Measurements from ENCODE around the gene SCG3.
"Not testable (repeated sequence)": the region's sequence is repeated elsewhere in the genome, so short reads cannot be mapped to it uniquely, and the experiment has no call there.

The SCG3 gene

GRCh38 chr15:51681303-51681963, at the start of gene SCG3:
Gene SCG3, plus strand, starts transcription at chr15:51681503. Its CDS starts 253 bp downstream, at chr15:51681756.
- DNase-seq: peak; percentile 58

DNA sequence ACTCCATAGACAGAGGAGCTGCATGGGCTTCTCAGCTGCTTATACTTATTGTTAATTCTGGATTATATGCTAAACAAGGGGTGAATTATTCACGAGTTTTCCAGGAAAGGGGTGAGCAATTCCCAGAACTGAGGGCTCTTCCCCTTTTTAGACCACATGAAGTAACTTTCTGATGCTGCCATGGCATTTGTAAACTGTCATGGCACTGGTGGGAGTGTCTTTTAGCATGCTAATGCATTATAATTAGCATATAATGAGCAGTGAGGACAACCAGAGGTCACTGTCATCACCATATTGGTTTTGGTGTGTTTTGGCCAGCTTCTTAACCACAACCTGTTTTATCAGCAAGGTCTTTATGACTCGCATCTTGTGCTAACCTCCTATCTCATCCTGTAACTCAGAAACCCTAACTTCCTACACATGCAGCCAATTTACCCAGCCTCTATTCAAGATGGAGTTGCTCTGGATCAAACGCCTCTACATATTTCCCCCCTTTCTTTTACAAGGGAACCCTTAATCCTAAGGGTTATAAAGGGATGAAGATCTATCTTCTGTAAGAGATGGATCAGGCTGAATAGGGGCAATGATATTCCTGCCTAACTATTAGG, 46.6 kb upstream of the SCG3 start:
- peak; percentile 6 for DNase-seq

- no peak for DNase-seq
These were observed 39.7 kb upstream of the SCG3 start for GRCh38 chr15:51641490-51642130.

DNA sequence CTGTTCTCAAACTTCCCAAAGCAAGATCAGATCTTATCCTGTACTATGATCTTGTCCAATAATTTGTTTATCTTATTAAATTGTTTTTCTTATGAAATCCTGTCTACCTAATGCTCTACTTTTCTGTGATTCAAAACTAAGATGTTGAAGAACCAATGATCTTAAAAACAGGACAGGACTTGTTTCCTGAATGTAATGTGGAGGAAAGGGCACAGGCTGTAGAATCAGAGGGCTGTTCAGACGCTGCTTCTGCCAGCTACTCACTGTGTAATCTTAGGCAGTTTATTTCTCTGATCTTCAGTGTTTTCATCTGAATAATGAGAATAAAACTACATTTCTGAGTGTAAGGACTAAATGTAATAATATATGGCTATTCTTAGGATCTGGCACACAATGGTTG, 38.6 kb upstream of the SCG3 start:
- DNase-seq: no peak

DNA sequence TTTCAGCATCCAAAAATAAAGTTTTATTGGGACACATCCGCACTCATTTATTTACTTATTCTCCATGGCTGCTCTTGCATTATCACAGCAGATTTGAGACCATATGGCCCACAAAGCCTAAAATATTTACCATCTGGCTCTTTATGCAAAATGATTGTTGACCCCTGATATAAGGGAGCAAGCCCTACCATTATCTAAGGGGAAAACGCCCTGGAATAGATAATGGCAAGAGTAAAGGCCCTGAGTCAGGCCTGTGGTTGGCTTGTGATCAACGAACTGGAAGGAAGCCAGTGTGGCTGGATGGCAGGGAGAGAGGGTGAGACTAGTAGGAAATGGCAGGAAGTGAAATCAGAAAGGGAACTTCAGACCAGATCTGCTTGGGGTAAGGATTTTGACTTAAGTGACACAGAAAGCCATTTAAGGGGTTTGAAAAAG, 34.2 kb upstream of the SCG3 start:
- no peak for DNase-seq

DNA sequence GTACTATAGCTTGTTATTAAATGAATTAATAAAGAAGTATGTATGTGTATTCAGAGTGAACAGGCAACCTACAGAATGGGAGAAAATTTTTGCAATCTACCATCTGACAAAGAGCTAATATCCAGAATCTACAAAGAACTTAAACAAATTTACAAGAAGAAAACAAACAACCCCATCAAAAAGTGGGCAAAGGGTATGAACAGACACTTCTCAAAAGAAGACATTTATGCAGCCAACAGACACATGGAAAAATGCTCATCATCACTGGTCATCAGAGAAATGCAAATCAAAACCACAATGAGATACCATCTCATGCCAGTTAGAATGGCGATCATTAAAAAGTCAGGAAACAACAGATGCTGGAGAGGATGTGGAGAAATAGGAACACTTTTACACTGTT, 33.2 kb upstream of the SCG3 start:
- not testable (repeated sequence) for DNase-seq

DNA sequence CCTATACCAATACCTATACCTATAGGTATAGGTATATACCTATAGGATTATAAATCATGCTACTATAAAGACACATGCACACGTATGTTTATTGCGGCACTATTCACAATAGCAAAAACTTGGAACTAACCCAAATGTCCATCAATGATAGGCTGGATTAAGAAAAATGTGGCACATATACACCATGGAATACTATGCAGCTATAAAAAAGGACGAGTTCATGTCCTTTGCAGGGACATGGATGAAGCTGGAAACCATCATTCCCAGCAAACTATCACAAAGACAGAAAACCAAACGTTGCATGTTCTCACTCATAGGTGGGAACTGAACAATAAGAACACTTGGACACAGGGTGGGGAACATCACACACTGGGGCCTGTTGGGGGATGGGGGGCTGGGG, 32.7 kb upstream of the SCG3 start:
- DNase-seq: not testable (repeated sequence)

DNA sequence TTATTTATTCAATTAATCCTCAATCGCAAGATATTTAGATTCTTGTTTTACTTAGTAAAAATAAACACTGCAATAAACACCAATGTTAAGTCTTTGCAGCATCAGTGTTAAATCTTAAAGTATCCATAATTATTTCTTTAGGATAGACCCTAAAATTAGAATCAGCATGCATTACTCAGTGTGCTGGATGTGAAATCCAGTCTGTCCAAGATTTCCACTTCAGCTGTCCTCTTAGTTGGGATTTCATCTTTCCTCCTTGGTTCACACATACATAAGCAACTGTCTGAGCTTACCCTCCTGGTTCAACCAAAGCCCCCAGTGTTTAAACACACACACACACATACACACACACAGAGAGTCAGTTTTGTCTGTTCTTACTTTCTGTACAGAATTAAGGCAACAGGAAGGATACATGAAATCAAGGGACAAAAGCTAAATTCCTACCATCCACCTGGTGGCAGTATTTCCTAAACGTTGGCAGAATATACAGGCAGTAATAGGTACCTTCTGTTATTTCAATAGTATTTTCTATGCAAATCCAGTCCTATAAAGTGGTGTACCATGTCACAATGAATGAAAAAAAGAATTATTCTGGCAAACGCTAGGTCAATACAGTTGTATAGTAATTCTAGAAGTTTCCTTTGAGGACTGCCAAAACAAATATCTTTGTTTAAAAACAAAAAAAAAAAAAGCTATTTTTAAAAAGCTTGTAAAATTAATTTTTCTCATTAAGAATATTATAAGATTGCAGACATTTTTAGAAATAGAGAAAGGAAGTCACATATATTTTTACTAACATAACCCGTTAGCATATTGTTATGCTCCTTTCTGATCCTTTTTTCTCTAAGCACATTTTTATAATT, 31.4 kb upstream of the SCG3 start:
- peak; percentile 65 for DNase-seq

GRCh38 chr15:51652084-51652668, 29.1 kb upstream of the SCG3 start:
- DNase-seq: no peak

DNA sequence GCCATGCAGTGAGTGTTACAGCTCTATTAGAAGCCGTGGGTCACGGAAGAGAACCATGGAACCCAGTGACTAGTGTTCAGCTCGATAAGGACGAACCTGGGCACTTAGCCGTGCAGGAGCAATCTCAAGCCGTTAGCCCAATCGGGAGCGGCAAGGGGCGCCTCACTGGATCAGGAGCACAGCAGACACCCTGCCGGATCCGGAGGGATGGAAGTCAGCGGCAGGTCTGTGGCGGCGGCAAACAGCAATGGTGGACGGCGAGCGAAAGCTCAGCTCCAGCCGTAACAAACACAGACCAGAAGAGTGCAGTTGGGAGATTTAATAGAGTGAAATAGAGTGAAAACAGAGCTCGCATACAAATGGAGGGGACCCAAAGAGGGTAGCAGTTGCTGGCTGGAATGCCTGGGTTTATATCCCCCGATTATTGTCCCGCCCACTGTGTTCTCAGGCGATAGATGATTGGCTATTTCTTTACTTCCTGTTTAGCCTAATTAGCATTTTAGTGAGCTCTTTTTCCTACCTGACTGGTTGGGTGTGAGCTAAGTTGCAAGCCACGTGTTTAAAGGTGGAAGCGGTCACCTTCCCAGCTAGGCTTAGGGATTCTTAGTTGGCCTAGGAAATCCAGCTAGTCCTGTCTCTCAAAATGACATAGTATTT, 25.8 kb upstream of the SCG3 start:
- not testable (repeated sequence) for DNase-seq

GRCh38 chr15:51658664-51659063, 22.6 kb upstream of the SCG3 start:
- no peak for DNase-seq

GRCh38 chr15:51661072-51661471, 20.2 kb upstream of the SCG3 start:
- DNase-seq: no peak

- no peak for DNase-seq
These were observed 13.8 kb upstream of the SCG3 start for GRCh38 chr15:51667478-51667877.

GRCh38 chr15:51668446-51668845, 12.9 kb upstream of the SCG3 start:
- DNase-seq: no peak

- no peak for DNase-seq
These were observed 11.9 kb upstream of the SCG3 start for GRCh38 chr15:51669381-51669780.

- no peak for DNase-seq
These were observed 9.1 kb upstream of the SCG3 start for GRCh38 chr15:51672155-51672687.

DNA sequence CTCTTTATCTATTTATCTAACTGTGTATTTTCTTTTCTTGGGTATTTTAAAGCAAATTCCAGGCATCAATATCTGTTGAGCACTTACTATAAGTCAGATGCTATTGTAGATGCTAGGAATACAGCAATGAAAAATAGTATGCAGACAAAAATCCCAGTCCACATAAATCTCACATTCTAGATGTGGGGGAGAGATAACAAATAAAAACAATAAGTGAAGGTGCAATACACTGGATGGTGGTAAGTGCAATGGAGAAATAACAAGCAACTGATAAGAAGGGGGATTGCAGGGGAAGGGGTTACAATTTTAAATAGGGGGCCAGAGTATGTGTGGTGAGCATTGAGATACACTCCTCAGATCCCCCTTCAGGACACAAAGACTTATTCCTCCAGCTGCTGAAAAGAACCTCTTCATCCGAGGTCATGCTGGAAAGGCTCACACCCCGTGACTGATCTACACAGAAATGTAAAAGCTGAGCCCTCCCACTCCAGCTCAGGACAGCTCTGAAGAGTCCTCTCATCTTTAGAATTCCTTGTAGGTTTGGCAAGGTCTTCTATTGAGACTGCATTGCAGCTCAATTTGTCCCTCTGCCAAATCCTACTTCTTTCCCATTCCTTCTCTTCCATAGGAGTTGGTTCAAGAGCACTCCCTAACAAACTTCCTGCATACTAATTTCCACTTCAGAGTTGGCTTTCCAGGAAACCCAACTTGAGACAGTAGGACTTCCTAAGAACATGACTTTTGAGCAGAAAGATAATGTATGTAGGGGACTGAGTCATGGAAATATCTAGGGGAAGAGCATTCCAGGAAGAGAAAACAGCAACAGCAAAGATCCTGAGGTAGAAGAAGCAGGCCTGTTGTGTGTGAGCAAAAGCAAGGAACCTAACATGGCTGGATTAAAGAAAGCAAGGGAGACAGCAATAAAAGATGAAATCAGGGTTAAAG, 8.1 kb upstream of the SCG3 start:
- no peak for DNase-seq

DNA sequence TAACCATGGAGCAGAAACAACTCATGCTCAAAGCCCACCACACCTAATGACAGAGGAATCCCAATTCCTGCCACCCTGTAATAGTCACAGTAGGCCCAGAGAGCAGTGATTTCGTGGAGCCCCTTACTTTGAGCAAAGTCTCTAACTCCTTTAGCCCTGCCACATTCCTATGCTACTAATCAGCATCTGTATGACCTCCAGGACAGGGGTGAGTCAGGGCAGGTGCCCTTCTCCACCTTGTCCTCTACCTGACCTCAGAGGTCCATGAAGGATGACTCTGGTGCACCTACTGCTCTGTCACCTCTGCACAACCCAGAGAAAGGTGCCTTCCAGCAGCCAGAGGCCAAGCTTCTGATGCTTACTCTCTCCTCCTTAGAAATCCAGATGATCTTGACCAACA, 6.1 kb upstream of the SCG3 start:
- DNase-seq: no peak

DNA sequence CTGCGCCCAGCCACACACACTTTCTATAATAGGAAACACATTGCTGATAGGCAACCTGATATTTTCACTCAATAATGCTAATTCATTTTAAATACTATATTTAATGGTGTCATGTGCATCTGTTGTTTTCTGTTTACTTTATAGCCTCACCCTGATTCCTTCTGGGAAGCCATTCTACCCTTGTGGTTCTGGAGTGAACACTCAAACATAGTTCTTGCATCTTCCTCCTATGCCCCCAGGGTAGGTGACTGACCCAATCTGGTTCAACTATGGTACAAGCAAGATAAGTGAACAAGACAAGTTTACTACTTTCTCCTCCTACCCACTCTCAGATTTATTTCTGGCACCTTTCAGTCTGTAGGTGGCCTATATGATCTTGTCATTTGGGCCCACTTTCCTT, 4.3 kb upstream of the SCG3 start:
- no peak for DNase-seq

DNA sequence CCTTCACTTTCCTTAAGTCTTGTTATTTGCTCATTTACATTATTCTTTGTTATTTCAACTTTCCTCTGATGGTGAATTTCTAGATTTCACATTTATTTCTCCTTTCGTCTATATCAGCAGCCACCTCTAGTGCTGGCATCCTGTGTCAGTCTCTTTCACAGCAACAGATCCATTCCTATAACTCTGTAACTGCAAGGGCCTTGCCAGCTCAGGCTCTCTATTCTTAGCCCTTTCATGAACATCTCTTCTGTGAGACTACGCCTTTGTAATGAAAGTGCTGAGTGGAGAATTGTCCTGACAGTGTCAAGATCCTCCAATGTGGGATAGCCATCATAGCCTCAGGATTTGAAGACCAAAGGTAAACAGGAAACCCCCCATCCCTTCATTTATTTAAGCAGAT, 3.9 kb upstream of the SCG3 start:
- DNase-seq: no peak

DNA sequence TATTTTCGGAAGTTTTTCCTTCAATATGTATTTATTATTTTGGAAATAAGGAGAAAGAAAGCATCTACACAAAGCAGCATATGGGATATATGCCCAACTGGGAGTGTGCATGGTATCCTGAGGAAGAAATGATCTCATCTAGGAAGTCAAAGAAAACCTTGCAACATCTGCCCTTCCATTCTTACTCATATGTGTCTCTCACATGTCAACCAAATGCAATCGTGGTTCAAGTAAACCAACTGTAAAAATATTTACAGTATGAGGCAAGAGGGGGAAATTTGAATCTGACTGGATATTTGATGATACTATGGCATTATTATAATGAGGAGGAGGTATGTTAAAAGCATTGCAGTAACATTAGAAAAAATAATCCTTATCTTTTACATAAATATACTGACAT, 3.2 kb upstream of the SCG3 start:
- DNase-seq: no peak
